ENCODE data around the gene NXNL2. TPM values are rescaled to one million over a fixed set of nuclear protein-coding genes. Genes with fewer than 3 reads are reported as not detected.
A peak's percentile ranks its signal among the peaks of the same experiment; 100 is the strongest.

Gene NXNL2
- total RNA-seq, 1 donor from 2014 or later: 0.58 TPM

DNA sequence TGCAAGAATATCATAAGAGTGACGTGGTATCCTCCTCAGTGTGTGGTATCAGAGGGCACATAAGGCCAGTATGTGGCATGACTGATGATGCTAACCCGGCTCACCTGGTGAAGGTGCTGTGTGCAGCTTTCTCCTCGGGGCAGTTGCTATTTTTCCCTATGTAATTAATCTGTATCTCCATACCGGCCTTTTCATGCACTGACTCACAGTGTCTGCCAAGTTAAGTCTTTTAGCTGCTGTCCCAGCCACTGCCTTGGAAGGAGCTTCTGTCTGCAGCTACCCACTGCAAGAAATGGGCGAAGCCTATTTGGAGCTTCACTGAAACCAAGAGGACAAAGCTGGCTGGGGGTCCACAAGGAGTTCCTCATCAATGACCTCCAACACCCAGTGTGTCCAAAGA, 46.0 kb downstream of the NXNL2 start:
- TF ChIP-seq, protein P1, sequence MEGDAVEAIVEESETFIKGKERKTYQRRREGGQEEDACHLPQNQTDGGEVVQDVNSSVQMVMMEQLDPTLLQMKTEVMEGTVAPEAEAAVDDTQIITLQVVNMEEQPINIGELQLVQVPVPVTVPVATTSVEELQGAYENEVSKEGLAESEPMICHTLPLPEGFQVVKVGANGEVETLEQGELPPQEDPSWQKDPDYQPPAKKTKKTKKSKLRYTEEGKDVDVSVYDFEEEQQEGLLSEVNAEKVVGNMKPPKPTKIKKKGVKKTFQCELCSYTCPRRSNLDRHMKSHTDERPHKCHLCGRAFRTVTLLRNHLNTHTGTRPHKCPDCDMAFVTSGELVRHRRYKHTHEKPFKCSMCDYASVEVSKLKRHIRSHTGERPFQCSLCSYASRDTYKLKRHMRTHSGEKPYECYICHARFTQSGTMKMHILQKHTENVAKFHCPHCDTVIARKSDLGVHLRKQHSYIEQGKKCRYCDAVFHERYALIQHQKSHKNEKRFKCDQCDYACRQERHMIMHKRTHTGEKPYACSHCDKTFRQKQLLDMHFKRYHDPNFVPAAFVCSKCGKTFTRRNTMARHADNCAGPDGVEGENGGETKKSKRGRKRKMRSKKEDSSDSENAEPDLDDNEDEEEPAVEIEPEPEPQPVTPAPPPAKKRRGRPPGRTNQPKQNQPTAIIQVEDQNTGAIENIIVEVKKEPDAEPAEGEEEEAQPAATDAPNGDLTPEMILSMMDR (conservative IDR thresholded peaks at IDR 0.05): no peak
- Mint-ChIP-seq H3K36me3 (no peaks in the 10 kb centered on the region), H3K27ac (no peak overlapping the region), H3K4me3 (no peak overlapping the region), H3K9me3 (no peaks in the 10 kb centered on the region), H3K4me1 (ENCODE audit: unreplicated experiment) (peaks cover 15% of the 10 kb centered on the region), H3K27me3 (peaks cover 6% of the 10 kb centered on the region)
- DNase-seq (ENCODE audit: extremely low spot score, unreplicated experiment): no peak

DNA sequence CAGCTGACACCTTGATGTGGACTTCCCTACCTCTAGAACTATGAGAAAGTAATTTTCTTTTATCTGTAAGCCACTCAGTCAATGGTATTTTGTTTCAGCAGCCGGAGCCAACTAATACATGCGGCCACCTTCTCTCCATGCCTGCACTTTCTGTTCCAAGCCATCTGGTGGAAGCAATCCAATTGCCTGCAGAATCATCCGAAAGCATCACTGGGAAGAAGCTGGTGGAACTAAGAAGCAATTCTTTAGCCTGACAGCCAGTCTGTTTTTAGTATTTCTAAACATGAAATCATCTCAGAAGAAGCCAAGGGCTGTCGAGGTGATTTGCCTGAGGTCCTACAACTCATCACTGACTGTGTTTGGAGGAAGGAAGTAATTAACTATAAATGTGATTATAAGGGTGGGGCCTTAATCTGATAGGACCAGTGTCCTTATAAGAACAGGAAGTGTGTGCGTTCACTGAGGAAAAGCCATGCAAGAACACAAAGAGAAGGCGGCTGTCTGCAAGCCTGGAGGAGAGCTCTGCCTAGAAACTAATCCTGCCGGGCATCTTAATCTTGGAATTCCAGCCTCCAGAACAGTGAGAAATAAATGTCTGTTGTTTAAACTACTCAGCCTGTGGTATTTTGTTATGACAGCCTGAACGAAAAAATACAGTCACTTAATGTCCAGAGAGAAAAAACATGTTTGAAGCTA, 49.1 kb downstream of the NXNL2 start:
- H3K27ac Mint-ChIP-seq: peak overlapping the region; percentile 46

DNA sequence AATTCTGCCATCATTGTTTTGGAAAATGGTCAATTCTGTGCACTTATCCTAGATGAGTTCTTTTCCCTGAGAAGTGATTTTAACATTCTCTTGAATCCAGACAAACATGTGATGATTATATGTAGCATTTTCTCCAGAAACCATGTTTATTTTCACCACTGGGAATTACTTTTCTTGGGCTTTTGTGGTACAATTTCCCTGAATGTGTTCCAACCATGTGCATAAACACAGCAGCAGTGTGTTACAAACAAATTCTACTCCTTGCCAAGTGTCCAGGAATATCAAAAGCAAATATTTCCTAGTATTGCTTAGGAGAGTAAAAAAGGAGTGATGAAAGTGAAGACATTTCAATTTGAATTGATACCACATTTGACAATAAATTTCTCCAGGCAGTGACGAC, 50.4 kb downstream of the NXNL2 start:
- TF ChIP-seq, protein P1 (conservative IDR thresholded peaks at IDR 0.05): no peak
- no peak for DNase-seq (ENCODE audit: extremely low spot score, unreplicated experiment)
- no peak overlapping the region for H3K4me3 Mint-ChIP-seq
- peaks cover 11% of the 10 kb centered on the region for H3K27me3 Mint-ChIP-seq
- H3K4me1 Mint-ChIP-seq (ENCODE audit: unreplicated experiment): peaks cover 7% of the 10 kb centered on the region
- no peaks in the 10 kb centered on the region for H3K36me3 Mint-ChIP-seq
- no peak overlapping the region for H3K27ac Mint-ChIP-seq
- peaks cover 8% of the 10 kb centered on the region for H3K9me3 Mint-ChIP-seq

More for the DNA sequence above, 49.1 kb downstream of the NXNL2 start:
- Mint-ChIP-seq H3K4me1 (ENCODE audit: unreplicated experiment) (peaks cover 7% of the 10 kb centered on the region), H3K27me3 (peaks cover 11% of the 10 kb centered on the region), H3K36me3 (no peaks in the 10 kb centered on the region), H3K9me3 (peaks cover 8% of the 10 kb centered on the region), H3K4me3 (no peak overlapping the region)
- TF ChIP-seq, protein P1 (conservative IDR thresholded peaks at IDR 0.05): no peak
- no peak for DNase-seq (ENCODE audit: extremely low spot score, unreplicated experiment)

DNA sequence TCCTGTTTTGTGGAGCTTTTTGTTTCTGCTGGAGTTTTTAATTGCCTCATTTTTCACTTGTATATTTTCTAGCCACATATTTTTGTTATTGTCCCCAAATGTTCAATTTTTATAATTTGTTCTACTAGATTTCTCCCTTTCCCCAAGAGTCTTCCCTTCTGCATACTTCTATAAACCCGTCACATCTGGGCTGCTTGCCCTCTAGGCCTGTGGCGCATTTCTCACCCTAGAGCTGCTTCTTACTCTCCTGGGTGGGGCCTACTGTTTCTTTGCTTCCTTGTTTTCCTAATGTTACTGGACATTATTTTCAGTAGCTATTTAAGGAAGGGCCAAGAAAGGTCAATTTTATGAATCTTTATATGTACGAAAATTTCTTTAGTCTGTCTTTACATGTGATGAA, 51.5 kb downstream of the NXNL2 start:
- peaks cover 8% of the 10 kb centered on the region for H3K9me3 Mint-ChIP-seq
- no peak overlapping the region for H3K4me3 Mint-ChIP-seq
- peaks cover 7% of the 10 kb centered on the region for H3K4me1 Mint-ChIP-seq (ENCODE audit: unreplicated experiment)
- H3K27ac Mint-ChIP-seq: no peak overlapping the region
- DNase-seq (ENCODE audit: extremely low spot score, unreplicated experiment): no peak
- H3K27me3 Mint-ChIP-seq: peaks cover 5% of the 10 kb centered on the region
- no peaks in the 10 kb centered on the region for H3K36me3 Mint-ChIP-seq
- TF ChIP-seq, protein P1 (conservative IDR thresholded peaks at IDR 0.05): no peak

DNA sequence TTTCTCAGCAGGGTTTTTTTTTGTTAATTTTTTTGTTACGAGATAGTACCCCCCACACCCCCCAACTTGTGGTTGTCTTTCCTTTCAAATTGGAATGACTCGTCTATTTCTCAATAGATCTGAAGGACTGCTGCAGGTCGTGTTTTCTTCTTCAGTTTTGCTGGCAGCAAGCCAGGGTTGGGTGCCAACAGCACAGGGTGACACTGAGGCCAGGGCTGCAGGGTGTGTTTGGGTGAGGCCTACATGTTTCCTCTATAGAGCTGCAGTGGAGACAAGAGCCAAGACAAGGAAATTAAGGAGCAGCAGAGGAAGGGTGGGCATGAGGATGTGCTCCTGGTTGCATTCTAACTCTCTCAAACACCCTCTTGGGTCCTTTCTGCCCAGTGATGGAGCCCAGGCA, 52.2 kb downstream of the NXNL2 start:
- Mint-ChIP-seq H3K27ac (no peak overlapping the region), H3K4me1 (ENCODE audit: unreplicated experiment) (peaks cover 7% of the 10 kb centered on the region), H3K9me3 (peaks cover 8% of the 10 kb centered on the region), H3K4me3 (no peak overlapping the region), H3K27me3 (peaks cover 5% of the 10 kb centered on the region), H3K36me3 (no peaks in the 10 kb centered on the region)
- TF ChIP-seq, protein P1 (conservative IDR thresholded peaks at IDR 0.05): no peak
- no peak for DNase-seq (ENCODE audit: extremely low spot score, unreplicated experiment)
